ENCODE measurements around the gene TEAD1. TPM values are rescaled to one million over a fixed set of nuclear protein-coding genes. Genes with fewer than 3 reads are reported as not detected.

Gene TEAD1
- total and polyA plus RNA-seq, 9 of the 15 experiments (the other 6 are each of a cell fraction or from before 2014, with no cell fraction given) = 1.7 to 17.7 (median 10.8) TPM

DNA sequence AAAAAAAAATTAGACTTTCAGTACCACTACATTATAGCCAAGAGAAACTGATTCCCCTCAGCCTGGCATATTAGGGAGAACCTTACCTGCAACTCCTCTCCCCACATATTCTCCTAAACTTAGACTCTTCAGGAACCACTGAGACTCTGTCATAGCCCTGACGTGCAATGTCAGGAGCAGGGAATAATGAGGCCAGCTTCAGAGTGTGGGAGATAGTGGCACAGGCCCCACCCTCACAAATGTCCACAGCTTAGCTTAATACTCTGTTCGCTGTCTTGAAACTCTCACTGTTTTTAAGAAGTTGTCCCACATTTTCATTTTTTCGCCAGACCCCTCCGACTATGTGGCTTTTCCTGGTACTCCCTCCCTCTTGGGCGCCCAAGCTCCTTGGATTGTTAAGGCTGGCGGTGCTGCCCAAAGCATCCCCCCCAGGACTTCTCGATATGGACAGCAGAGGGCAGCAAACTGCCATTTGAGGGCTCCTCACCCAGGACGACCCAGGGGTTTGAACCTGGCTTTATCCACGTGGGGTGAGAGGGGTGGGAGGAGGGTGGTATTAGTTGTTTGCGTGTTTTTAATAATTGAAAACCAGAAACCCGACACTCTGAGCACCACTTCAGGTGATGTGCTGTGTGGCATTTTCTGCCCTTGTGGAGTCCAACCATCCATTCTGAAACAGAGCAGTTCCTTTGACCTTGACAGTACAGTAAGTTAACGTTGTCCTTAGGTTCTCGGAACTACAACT is 289.7 kb downstream of the TEAD1 start (continued):
- TF ChIP-seq ZBTB9 (CRISPR knock-in tag; IDR thresholded peaks at IDR 0.05) = no peak
- TF ChIP-seq POLR2G (IDR thresholded peaks at IDR 0.05; ENCODE audit: low read depth, low read length) = no peak
- no peak for TF ChIP-seq ZBTB1 (CRISPR knock-in tag; IDR thresholded peaks at IDR 0.05; ENCODE audit: borderline replicate concordance, low read depth)
- no peak for TF ChIP-seq SIN3B (IDR thresholded peaks at IDR 0.05; ENCODE audit: low read depth)
- no peak for TF ChIP-seq NCOR1 (IDR thresholded peaks at IDR 0.05)
- TF ChIP-seq HIVEP1 (CRISPR knock-in tag; IDR thresholded peaks at IDR 0.05) = no peak
- TF ChIP-seq CBX3 (IDR thresholded peaks at IDR 0.05; ENCODE audit: borderline replicate concordance in 1 of 2, low read length in 2 of 2) = no peak
- TF ChIP-seq ZNF175 (CRISPR knock-in tag; IDR thresholded peaks at IDR 0.05; ENCODE audit: low read depth) = no peak
- no peak for TF ChIP-seq ZNF12 (CRISPR knock-in tag; IDR thresholded peaks at IDR 0.05)
- no peak for TF ChIP-seq GTF3C2 (IDR thresholded peaks at IDR 0.05; ENCODE audit: borderline replicate concordance, extremely low read depth, insufficient read length)
- TF ChIP-seq CLOCK (CRISPR knock-in tag; IDR thresholded peaks at IDR 0.05; ENCODE audit: borderline replicate concordance) = no peak
- no peak for TF ChIP-seq ZNF347 (CRISPR knock-in tag; IDR thresholded peaks at IDR 0.05; ENCODE audit: low read depth)
- no peak for TF ChIP-seq NFYB (IDR thresholded peaks at IDR 0.05; ENCODE audit: extremely low read depth, insufficient read length)
- no peak for TF ChIP-seq ZNF79 (CRISPR knock-in tag; IDR thresholded peaks at IDR 0.05; ENCODE audit: low read depth)
